Glutamatergic neuron (in vitro differentiated cells): Measurements from ENCODE around the gene TMEM163. TPM values are rescaled to one million over a fixed set of nuclear protein-coding genes. Genes with fewer than 3 reads are reported as not detected.
A peak's percentile ranks its signal among the peaks of the same experiment; 100 is the strongest.

Experiments
- DNase-seq: peaks from one replicate; pipeline ENCODE4 v3.0.0; 2022
- H3K27ac Mint-ChIP-seq: one replicate; pipeline ENCODE4 v1.8.0; 2020; ENCODE audit warnings: mild to moderate bottlenecking, mixed read lengths, inconsistent platforms; ENCODE audit not compliant: unreplicated experiment
- H3K27me3 Mint-ChIP-seq: one replicate; pipeline ENCODE4 v1.8.0; 2020; ENCODE audit warnings: mild to moderate bottlenecking, moderate library complexity, mixed read lengths, inconsistent platforms; ENCODE audit not compliant: unreplicated experiment
- H3K36me3 Mint-ChIP-seq: one replicate; pipeline ENCODE4 v1.8.0; 2020; ENCODE audit warnings: mild to moderate bottlenecking, mixed read lengths, inconsistent platforms; ENCODE audit not compliant: unreplicated experiment
- H3K4me1 Mint-ChIP-seq: one replicate; pipeline ENCODE4 v1.8.0; 2020; ENCODE audit warnings: mild to moderate bottlenecking, low read depth, mixed read lengths, inconsistent platforms; ENCODE audit not compliant: unreplicated experiment
- H3K4me3 Mint-ChIP-seq: one replicate; pipeline ENCODE4 v1.8.0; 2020; ENCODE audit warnings: mild to moderate bottlenecking, mixed read lengths, inconsistent platforms; ENCODE audit not compliant: unreplicated experiment
- H3K9me3 Mint-ChIP-seq: one replicate; pipeline ENCODE4 v1.8.0; 2020; ENCODE audit warnings: mild to moderate bottlenecking, moderate library complexity, mixed read lengths, inconsistent platforms; ENCODE audit not compliant: unreplicated experiment
- total RNA-seq: library from RNA; stranded (reverse); fragmentation: NEBNext Ultra II Directional; extraction: Animal tissue kit (Norgen Biotek cat#: 25700); gene quantifications from one replicate; pipeline ENCODE4 v1.2.1, GENCODE V29; 2021; ENCODE audit not compliant: unreplicated experiment
- TF ChIP-seq, protein P1 (sequence below): fragments of 200-600 bp; sonication (generic); IDR thresholded peaks from one replicate; pipeline ENCODE4 v1.5.0; 2021; ENCODE audit not compliant: partially characterized antibody, unreplicated experiment

Gene TMEM163
- total RNA-seq, 1 donor from 2014 or later, result 27.7 TPM

DNA sequence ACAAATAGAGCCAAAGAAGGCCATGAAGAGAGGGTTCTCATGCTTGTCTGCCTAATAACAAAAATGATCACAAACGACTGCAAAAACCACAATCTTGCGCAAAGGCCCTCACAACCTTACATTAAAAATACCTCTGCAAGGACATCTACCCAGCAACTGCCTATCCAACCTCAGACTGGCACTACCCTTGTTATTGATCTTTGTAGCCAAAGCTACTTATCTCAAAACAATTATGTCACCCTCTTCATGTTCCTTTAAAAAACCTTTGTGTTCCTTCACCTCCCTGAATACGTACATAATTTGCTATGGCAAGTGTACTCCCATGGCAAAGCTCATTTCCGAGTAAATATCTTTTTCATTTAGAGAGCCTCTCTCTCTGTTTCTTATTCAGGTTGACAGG is 44.1 kb downstream of the TMEM163 start:
- H3K4me1 Mint-ChIP-seq, result peaks cover 50% of the 10 kb centered on the region
- H3K9me3 Mint-ChIP-seq, result peaks cover 11% of the 10 kb centered on the region
- peak overlapping the region; percentile 69 for H3K4me3 Mint-ChIP-seq
- no peaks in the 10 kb centered on the region for H3K36me3 Mint-ChIP-seq
- H3K27ac Mint-ChIP-seq, result peak overlapping the region; percentile 77
- no peak for DNase-seq
- TF ChIP-seq, protein P1, sequence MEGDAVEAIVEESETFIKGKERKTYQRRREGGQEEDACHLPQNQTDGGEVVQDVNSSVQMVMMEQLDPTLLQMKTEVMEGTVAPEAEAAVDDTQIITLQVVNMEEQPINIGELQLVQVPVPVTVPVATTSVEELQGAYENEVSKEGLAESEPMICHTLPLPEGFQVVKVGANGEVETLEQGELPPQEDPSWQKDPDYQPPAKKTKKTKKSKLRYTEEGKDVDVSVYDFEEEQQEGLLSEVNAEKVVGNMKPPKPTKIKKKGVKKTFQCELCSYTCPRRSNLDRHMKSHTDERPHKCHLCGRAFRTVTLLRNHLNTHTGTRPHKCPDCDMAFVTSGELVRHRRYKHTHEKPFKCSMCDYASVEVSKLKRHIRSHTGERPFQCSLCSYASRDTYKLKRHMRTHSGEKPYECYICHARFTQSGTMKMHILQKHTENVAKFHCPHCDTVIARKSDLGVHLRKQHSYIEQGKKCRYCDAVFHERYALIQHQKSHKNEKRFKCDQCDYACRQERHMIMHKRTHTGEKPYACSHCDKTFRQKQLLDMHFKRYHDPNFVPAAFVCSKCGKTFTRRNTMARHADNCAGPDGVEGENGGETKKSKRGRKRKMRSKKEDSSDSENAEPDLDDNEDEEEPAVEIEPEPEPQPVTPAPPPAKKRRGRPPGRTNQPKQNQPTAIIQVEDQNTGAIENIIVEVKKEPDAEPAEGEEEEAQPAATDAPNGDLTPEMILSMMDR, result no peak
- peaks cover 10% of the 10 kb centered on the region for H3K27me3 Mint-ChIP-seq

DNA sequence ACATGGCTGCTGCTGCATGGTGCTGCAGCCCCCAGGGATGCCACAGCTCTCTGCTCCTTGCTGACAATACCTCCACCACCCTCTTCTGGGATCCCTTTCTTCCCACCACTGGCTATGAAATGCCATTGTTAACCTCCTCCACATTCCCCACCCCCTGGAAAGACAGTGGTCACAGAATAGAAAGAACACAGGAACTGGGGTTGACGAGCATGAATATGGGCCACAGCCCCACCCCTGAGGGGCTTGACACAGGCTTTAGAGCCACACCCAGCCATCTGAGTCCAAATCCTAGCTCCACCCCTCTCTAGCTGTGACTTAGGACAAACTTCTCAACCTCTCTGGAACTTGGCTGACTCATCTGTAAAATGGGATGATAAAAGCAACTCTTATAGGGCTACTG is 47.3 kb downstream of the TMEM163 start:
- DNase-seq, result no peak
- Mint-ChIP-seq H3K36me3 (no peaks in the 10 kb centered on the region), H3K27ac (no peak overlapping the region), H3K9me3 (peaks cover 11% of the 10 kb centered on the region), H3K4me3 (peak overlapping the region; percentile 11), H3K27me3 (peaks cover 10% of the 10 kb centered on the region), H3K4me1 (peaks cover 38% of the 10 kb centered on the region)
- TF ChIP-seq, protein P1, result no peak

DNA sequence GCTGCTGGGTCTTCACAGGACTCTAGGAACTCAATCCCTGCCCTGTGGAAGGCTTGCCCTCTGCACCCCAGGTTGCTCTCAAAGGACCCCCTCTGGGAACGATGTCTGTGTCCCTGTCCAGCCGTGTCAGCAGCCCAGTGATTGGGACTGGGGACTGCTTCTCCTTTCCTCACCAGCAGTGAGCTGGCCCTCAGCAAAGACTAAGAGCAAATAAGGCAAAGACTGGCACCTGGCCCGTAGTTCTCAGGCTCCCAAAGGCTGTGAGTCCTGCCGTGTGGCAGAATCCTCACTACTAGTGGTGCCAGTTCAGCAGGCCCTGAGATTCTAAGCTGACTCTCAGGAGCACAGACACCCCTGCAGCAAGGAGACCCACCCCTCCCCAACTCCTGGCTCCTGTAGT is 47.8 kb downstream of the TMEM163 start:
- H3K36me3 Mint-ChIP-seq, result no peaks in the 10 kb centered on the region
- peaks cover 12% of the 10 kb centered on the region for H3K9me3 Mint-ChIP-seq
- peaks cover 10% of the 10 kb centered on the region for H3K27me3 Mint-ChIP-seq
- TF ChIP-seq, protein P1, result no peak
- DNase-seq, result no peak
- no peak overlapping the region for H3K4me3 Mint-ChIP-seq
- H3K4me1 Mint-ChIP-seq, result peaks cover 34% of the 10 kb centered on the region
- H3K27ac Mint-ChIP-seq, result no peak overlapping the region

DNA sequence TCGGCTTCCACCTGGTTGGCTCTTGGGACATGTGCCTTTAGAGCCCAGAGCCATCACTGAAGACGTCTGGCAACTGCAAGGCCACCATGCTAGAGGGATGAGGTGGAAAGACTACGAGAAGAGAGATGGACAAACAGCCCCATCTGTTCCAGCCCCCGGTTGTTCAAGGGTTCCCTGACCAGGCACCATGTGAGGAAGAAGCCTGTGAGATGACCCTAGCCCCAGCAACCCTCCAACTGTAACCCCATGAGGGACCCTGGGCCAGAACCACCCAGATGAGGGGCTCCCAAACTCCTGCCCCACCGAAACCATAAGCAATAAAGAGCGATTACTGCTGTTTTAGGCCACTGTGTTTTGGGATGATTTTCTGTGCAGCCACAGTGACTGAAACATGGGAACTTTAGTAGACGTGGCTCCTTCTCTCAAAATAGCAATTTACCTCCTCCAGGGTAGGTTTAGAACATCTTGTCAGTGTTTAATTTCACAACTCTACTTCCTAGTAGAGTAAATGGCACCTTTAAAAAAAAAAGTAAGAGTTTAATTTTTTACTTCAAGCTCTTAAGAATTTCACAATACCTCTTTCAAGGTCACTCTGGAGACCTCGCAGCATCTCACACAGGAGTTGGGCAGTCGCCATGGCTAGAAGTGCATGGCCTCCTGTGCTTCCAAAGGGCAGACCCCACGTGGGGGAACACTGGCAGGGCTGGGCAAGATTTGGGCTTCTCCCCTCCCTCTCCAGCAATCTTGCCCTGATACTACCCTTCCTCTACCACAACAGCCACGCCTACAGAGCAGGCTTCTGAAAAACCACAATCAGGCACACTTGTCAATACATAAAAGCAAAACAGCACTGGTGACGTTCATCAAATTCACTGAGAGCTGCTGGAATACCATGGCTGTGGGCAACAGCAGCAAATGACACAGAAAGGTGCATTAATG is 48.8 kb downstream of the TMEM163 start:
- H3K4me1 Mint-ChIP-seq, result peaks cover 26% of the 10 kb centered on the region
- H3K27ac Mint-ChIP-seq, result no peak overlapping the region
- TF ChIP-seq, protein P1, result no peak
- peaks cover 6% of the 10 kb centered on the region for H3K27me3 Mint-ChIP-seq
- no peak overlapping the region for H3K4me3 Mint-ChIP-seq
- no peak for DNase-seq
- H3K9me3 Mint-ChIP-seq, result peaks cover 7% of the 10 kb centered on the region
- no peaks in the 10 kb centered on the region for H3K36me3 Mint-ChIP-seq

DNA sequence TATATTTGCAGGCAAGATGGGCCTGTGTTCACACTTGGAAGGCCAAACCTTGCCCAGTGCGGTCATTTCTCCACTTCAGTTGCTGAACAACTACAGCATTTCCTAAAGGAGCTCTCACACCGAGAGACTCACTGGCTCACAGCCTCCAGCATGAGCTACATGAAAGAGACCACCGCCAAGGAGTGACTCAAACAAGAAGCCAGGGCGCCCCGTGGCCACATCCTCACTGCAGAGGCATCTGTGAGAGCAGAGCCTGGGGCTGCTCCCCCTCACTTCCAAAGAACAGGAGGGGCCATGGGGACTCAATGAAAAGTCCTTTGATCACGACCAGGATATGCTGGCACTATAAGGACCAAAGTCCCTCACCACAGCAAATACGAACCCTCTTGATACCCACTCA is 50.0 kb downstream of the TMEM163 start:
- Mint-ChIP-seq H3K27me3 (peaks cover 6% of the 10 kb centered on the region), H3K9me3 (peaks cover 5% of the 10 kb centered on the region), H3K36me3 (no peaks in the 10 kb centered on the region), H3K27ac (no peak overlapping the region), H3K4me1 (peaks cover 18% of the 10 kb centered on the region), H3K4me3 (no peak overlapping the region)
- DNase-seq, result no peak
- TF ChIP-seq, protein P1, result no peak
